Choroid plexus epithelial cell (primary cell): ENCODE data around the gene SEC61G.

Experiments
- DNase-seq: peaks from one replicate; pipeline ENCODE4 v3.0.0-alpha.2; 2010; ENCODE audit warnings: low read depth
- H3K4me3 ChIP-seq: 2 replicates; pipeline ENCODE4 v1.5.1; 2011; ENCODE audit warnings: low read depth, mild to moderate bottlenecking, control low read depth, low read length, moderate library complexity
- CTCF ChIP-seq: conservative IDR thresholded peaks from 2 replicates; pipeline ENCODE4 v1.5.1; 2011; ENCODE audit warnings: low read depth, mild to moderate bottlenecking, control low read depth, inconsistent platforms, low read length, moderate library complexity

The SEC61G gene

GRCh38 chr7:54796150-54796549 lies 37.1 kb upstream of the SEC61G start:
- DNase-seq = no peak
- TF ChIP-seq CTCF = no peak

DNA sequence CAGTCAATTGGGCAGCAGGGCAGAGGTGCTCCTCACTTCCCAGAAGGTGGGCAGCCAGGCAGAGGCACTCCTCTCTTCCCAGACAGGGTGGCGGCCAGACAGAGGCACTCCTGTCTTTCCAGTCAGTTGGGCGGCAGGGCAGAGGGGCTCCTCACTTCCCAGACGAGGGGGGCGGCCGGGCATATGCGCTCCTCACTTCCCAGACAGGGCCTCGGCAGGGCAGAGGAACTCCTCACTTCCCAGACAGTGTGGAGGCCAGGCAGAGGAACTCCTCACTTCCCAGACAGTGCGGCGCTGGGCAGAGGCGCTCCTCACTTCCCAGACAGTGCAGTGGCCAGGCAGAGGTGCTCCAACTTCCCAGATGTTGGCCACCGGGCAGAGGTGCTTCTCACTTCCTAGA lies 33.4 kb upstream of the SEC61G start:
- no peak for DNase-seq
- TF ChIP-seq CTCF = no peak
- H3K4me3 ChIP-seq = no peak overlapping the region

More at GRCh38 chr7:54796150-54796549, 37.1 kb upstream of the SEC61G start:
- H3K4me3 ChIP-seq = no peak overlapping the region

DNA sequence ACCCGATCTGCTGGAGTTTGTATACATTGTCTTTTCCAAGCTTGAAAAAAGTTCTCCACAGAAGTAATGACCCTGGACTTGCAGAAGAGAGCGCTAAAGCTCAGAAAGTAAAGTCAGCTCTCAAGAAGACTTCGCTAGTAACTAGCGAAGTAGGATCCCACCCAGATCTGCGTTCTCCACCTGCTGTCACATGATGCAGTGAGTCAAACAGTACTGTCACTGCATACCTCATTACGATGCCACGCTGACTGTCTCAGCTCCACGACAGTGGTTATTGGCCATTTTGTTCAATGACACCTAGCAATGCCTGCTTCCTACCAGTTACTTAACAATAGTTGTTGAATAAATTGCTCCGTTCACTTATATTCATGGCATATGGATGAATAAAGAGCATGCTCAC lies 29.7 kb upstream of the SEC61G start:
- peak; percentile 95 for DNase-seq
- H3K4me3 ChIP-seq = peak overlapping the region; percentile 28
- peak; percentile 85 for TF ChIP-seq CTCF

DNA sequence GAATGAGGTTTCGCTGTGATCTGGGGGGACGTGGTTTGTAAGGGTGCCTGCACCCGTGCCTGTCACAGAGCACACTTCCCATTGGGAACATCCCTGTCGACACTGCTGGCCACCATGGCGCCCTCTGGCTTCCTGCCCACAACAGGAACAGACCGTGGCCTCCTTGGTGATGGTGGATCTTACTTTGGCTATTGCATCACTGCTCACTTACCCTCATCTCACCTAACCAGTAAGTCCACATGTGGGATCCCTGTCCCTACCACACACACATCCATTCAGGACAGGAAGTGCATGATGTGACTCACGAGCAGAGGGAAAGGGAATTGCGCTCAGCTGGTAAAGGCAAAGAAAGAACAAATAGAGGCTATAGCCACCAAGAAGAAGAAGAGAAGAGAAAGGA lies 26.2 kb upstream of the SEC61G start:
- TF ChIP-seq CTCF = no peak
- DNase-seq = no peak
- H3K4me3 ChIP-seq = no peak overlapping the region

DNA sequence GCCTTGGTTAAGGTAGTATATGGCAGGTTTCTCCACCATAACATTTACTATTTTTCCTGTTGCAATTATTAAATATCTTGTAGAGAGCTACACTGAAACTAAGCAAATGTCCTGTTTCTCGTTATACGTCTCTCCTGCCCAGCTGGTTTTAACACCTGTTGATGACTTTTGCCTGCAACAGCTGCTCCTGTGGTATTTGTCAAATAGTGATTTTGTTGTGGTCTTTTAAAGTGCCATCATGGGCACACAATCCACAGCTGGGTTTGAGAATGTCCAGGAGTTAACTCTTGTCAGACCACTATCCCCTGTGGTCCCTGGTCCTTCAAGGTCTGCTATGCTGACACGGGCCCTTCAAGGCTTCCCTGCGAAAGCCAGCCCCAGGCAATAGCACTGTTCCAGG lies 24.9 kb upstream of the SEC61G start:
- no peak overlapping the region for H3K4me3 ChIP-seq

GRCh38 chr7:54782829-54783228 lies 23.8 kb upstream of the SEC61G start:
- DNase-seq = no peak
- TF ChIP-seq CTCF = no peak
- H3K4me3 ChIP-seq = no peak overlapping the region

More for the DNA sequence above, 24.9 kb upstream of the SEC61G start:
- no peak for DNase-seq
- TF ChIP-seq CTCF = no peak

DNA sequence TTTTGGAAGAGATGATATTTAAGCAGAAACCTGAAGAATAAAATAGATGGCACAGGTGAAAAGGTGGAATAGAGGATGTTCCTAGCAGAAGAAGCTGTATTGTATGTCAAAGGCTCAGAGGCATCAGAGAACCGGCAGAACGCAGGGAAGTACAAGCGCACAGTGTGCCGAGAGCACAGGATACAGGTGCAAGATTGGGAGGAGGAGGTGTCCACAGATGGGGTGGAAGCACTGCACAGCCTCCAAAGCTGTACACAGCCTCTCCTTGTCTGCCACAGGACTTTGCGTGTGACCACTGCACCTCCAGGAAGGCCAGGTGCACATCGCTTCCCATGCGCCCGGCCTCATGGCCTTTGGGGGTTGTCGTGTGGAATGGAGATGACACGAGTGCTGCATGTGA lies 23.3 kb upstream of the SEC61G start:
- no peak overlapping the region for H3K4me3 ChIP-seq
- no peak for DNase-seq
- no peak for TF ChIP-seq CTCF
